ENCODE data around the gene SLC9A1. TPM values are rescaled to one million over a fixed set of nuclear protein-coding genes. Genes with fewer than 3 reads are reported as not detected.
A peak's percentile ranks its signal among the peaks of the same experiment; 100 is the strongest.

Gene SLC9A1
- polyA plus RNA-seq, 1 donor (not counting 4 experiments of a cell fraction or from before 2014, with no cell fraction given), result 12.4 TPM

DNA sequence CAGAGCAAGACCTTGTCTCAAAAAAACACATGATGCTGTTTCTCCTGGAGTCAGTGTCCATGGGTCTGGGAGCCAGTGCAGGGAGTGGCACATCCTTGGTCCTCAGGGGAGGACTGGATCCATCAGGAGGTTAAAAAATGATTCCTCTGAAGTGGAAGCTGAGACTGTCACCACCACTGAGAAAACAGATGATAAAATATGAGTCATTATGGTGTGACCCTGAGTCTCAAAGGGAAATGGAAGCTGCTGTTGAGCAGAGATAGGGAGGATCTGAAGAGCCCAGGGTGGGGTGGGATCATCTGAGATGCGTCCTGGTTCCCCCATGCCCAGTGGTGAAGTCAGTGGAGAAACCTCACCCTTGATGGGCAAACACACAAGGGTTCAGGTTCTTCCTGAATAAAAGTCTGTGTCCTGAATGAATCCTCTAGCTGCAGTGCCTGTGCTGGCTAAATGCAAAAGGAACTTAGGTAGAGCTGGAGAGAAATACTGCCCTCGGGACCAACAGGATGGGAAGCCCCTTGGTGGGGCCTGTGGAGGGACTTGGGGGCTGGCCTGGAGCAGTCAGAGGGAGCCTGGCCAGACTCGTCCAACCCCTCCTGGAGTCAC lies 80.6 kb downstream of the SLC9A1 start:
- H3K27me3 ChIP-seq (ENCODE audit: control insufficient read depth, extremely low read depth, insufficient read depth, low read length), result peaks cover 5% of the 10 kb centered on the region
- no peak overlapping the region for H3K9ac ChIP-seq (ENCODE audit: control insufficient read depth, extremely low read depth, insufficient read depth, low read length)
- H3K4me3 ChIP-seq (ENCODE audit: control insufficient read depth in 2 of 3, extremely low read depth in 1 of 3, insufficient read depth in 2 of 3, low read depth in 1 of 3, low read length in 3 of 3), result no peak overlapping the region
- no peak overlapping the region for H3K4me2 ChIP-seq (ENCODE audit: control insufficient read depth, extremely low read depth, insufficient read depth, low read depth, low read length)
- H4K20me1 ChIP-seq (ENCODE audit: control insufficient read depth, extremely low read depth, insufficient read depth, low read length), result no peaks in the 10 kb centered on the region
- dilution Hi-C loops (cut with MboI; ENCODE audit: extremely low pct_ligation_motif_present, low sequenced_read_pairs), result no loop called here
- no peak for TF ChIP-seq EZH2 (IDR thresholded peaks at IDR 0.05; ENCODE audit: low read length)
- TF ChIP-seq, protein P1, sequence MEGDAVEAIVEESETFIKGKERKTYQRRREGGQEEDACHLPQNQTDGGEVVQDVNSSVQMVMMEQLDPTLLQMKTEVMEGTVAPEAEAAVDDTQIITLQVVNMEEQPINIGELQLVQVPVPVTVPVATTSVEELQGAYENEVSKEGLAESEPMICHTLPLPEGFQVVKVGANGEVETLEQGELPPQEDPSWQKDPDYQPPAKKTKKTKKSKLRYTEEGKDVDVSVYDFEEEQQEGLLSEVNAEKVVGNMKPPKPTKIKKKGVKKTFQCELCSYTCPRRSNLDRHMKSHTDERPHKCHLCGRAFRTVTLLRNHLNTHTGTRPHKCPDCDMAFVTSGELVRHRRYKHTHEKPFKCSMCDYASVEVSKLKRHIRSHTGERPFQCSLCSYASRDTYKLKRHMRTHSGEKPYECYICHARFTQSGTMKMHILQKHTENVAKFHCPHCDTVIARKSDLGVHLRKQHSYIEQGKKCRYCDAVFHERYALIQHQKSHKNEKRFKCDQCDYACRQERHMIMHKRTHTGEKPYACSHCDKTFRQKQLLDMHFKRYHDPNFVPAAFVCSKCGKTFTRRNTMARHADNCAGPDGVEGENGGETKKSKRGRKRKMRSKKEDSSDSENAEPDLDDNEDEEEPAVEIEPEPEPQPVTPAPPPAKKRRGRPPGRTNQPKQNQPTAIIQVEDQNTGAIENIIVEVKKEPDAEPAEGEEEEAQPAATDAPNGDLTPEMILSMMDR (optimal IDR thresholded peaks at IDR 0.05 in 1 of 3, IDR thresholded peaks at IDR 0.05 in 1 of 3, conservative IDR thresholded peaks at IDR 0.05 in 1 of 3; ENCODE audit: extremely low read depth in 1 of 3, insufficient read depth in 2 of 3, low read length in 3 of 3), result no peak
- DNase-seq (ENCODE audit: low read depth, low spot score) (no peak), FAIRE-seq (no peak)
- no peaks in the 10 kb centered on the region for H3K9me1 ChIP-seq (ENCODE audit: control insufficient read depth, extremely low read depth, insufficient read depth, low read length)
- no peak overlapping the region for H2AFZ ChIP-seq (ENCODE audit: control insufficient read depth, low read length)
- no peaks in the 10 kb centered on the region for H3K36me3 ChIP-seq (ENCODE audit: control insufficient read depth in 2 of 2, extremely low read depth in 1 of 2, insufficient read depth in 2 of 2, low read length in 2 of 2)
- H3K79me2 ChIP-seq (ENCODE audit: control insufficient read depth, insufficient read depth, low read length), result no peaks in the 10 kb centered on the region
- H3K27ac ChIP-seq (ENCODE audit: control insufficient read depth, insufficient read depth, low read length), result no peak overlapping the region
- H3K9me3 ChIP-seq (ENCODE audit: control insufficient read depth, low read depth, low read length), result no peaks in the 10 kb centered on the region
- peaks cover 10% of the 10 kb centered on the region for H3K4me1 ChIP-seq (ENCODE audit: control insufficient read depth, extremely low read depth, insufficient read depth, low read length)

DNA sequence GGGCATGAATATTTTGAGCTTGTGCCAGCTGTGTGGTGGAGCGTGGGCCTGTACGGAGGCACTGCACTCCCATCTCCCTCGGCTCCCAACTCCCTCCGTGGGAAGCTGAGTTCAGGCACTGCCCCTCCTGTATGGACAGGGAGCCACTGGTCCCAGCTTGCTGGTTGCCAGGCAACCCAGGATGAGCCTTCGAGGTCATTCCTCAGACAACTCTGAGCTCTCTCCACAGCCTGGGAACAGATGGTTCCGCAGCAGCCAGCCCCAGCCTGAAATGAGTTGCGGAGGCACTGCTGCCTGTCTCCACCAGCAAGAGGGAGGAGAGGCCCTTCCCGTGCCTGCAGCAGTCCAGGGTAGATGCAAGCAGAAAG lies 83.9 kb downstream of the SLC9A1 start:
- no peak overlapping the region for H3K27ac ChIP-seq (ENCODE audit: control insufficient read depth, insufficient read depth, low read length)
- no peak for TF ChIP-seq EZH2 (IDR thresholded peaks at IDR 0.05; ENCODE audit: low read length)
- TF ChIP-seq, protein P1 (optimal IDR thresholded peaks at IDR 0.05 in 1 of 3, IDR thresholded peaks at IDR 0.05 in 1 of 3, conservative IDR thresholded peaks at IDR 0.05 in 1 of 3; ENCODE audit: extremely low read depth in 1 of 3, insufficient read depth in 2 of 3, low read length in 3 of 3), result no peak
- no peaks in the 10 kb centered on the region for H3K9me3 ChIP-seq (ENCODE audit: control insufficient read depth, low read depth, low read length)
- H2AFZ ChIP-seq (ENCODE audit: control insufficient read depth, low read length), result peak overlapping the region; percentile 18
- peaks cover 5% of the 10 kb centered on the region for H3K27me3 ChIP-seq (ENCODE audit: control insufficient read depth, extremely low read depth, insufficient read depth, low read length)
- no peaks in the 10 kb centered on the region for H3K36me3 ChIP-seq (ENCODE audit: control insufficient read depth in 2 of 2, extremely low read depth in 1 of 2, insufficient read depth in 2 of 2, low read length in 2 of 2)
- dilution Hi-C loops (cut with MboI; ENCODE audit: extremely low pct_ligation_motif_present, low sequenced_read_pairs), result no loop called here
- peak overlapping the region; percentile 34 for H3K4me2 ChIP-seq (ENCODE audit: control insufficient read depth, extremely low read depth, insufficient read depth, low read depth, low read length)
- H3K9ac ChIP-seq (ENCODE audit: control insufficient read depth, extremely low read depth, insufficient read depth, low read length), result no peak overlapping the region
- H3K79me2 ChIP-seq (ENCODE audit: control insufficient read depth, insufficient read depth, low read length), result no peaks in the 10 kb centered on the region
- peaks cover 10% of the 10 kb centered on the region for H3K4me1 ChIP-seq (ENCODE audit: control insufficient read depth, extremely low read depth, insufficient read depth, low read length)
- peak; percentile 32 for DNase-seq (ENCODE audit: low read depth, low spot score)
- H3K9me1 ChIP-seq (ENCODE audit: control insufficient read depth, extremely low read depth, insufficient read depth, low read length), result no peaks in the 10 kb centered on the region
- FAIRE-seq, result peak; percentile 57
- no peak overlapping the region for H3K4me3 ChIP-seq (ENCODE audit: control insufficient read depth in 2 of 3, extremely low read depth in 1 of 3, insufficient read depth in 2 of 3, low read depth in 1 of 3, low read length in 3 of 3)
- no peaks in the 10 kb centered on the region for H4K20me1 ChIP-seq (ENCODE audit: control insufficient read depth, extremely low read depth, insufficient read depth, low read length)

All from keratinocyte (primary cell).